ENCODE data around the gene SDSL.

SDSL gene

GRCh38 chr12:113453330-113453729, 31.1 kb downstream of the SDSL start:
- DNase-seq (ENCODE audit: low spot score): no peak
- TF ChIP-seq CTCF (IDR thresholded peaks at IDR 0.05; ENCODE audit: extremely low read depth, missing control alignments): no peak

- no peak for TF ChIP-seq CTCF (IDR thresholded peaks at IDR 0.05; ENCODE audit: extremely low read depth, missing control alignments)
- no peak for DNase-seq (ENCODE audit: low spot score)
These were observed 34.0 kb downstream of the SDSL start for GRCh38 chr12:113456199-113456598.

GRCh38 chr12:113456761-113457160, 34.6 kb downstream of the SDSL start:
- no peak for TF ChIP-seq CTCF (IDR thresholded peaks at IDR 0.05; ENCODE audit: extremely low read depth, missing control alignments)
- no peak for DNase-seq (ENCODE audit: low spot score)

GRCh38 chr12:113457185-113457584, 35.0 kb downstream of the SDSL start:
- no peak for TF ChIP-seq CTCF (IDR thresholded peaks at IDR 0.05; ENCODE audit: extremely low read depth, missing control alignments)
- DNase-seq (ENCODE audit: low spot score): no peak

GRCh38 chr12:113457710-113458109, 35.5 kb downstream of the SDSL start:
- TF ChIP-seq CTCF (IDR thresholded peaks at IDR 0.05; ENCODE audit: extremely low read depth, missing control alignments): no peak

GRCh38 chr12:113459981-113460380, 37.8 kb downstream of the SDSL start:
- no peak for TF ChIP-seq CTCF (IDR thresholded peaks at IDR 0.05; ENCODE audit: extremely low read depth, missing control alignments)
- no peak for DNase-seq (ENCODE audit: low spot score)

More at GRCh38 chr12:113457710-113458109, 35.5 kb downstream of the SDSL start:
- no peak for DNase-seq (ENCODE audit: low spot score)

- TF ChIP-seq CTCF (IDR thresholded peaks at IDR 0.05; ENCODE audit: extremely low read depth, missing control alignments): peak; percentile 34
- DNase-seq (ENCODE audit: low spot score): peak; percentile 57
These were observed 39.5 kb downstream of the SDSL start for GRCh38 chr12:113461666-113462065.

Data from GM20000 (cell line).